Mesodermal cell (in vitro differentiated cells): ENCODE data around the gene CTIF.
A peak's percentile ranks its signal among the peaks of the same experiment; 100 is the strongest.

Experiments
- H3K27ac ChIP-seq: 2 replicates; pipeline ENCODE4 v1.7.0; 2013; ENCODE audit warnings: mild to moderate bottlenecking, low read depth, low read length, moderate library complexity; ENCODE audit not compliant: severe bottlenecking
- H3K36me3 ChIP-seq: 2 replicates; pipeline ENCODE4 v1.7.1; 2013; ENCODE audit warnings: mild to moderate bottlenecking, low read length, moderate library complexity; ENCODE audit not compliant: control insufficient read depth, insufficient read depth
- H3K4me1 ChIP-seq: one replicate; pipeline ENCODE4 v1.7.1; 2013; ENCODE audit warnings: mild to moderate bottlenecking, low read length; ENCODE audit not compliant: insufficient read depth, control insufficient read depth, poor library complexity, severe bottlenecking
- H3K4me3 ChIP-seq: 2 replicates; pipeline ENCODE4 v1.7.0; 2013; ENCODE audit warnings: low read length, control low read depth, mild to moderate bottlenecking; ENCODE audit not compliant: insufficient read depth, poor library complexity, severe bottlenecking; ENCODE audit errors: extremely low read depth
- H3K9me3 ChIP-seq: 2 replicates; pipeline ENCODE4 v1.7.1; 2013; ENCODE audit warnings: mild to moderate bottlenecking, low read length, moderate library complexity; ENCODE audit not compliant: control insufficient read depth
- WGBS, 2 experiments: methylation state at CpG; one replicate each; pipeline ENCODE4 v1.1.5; 2013; ENCODE audit warnings: missing lambda C conversion rate in 2 of 2; ENCODE audit not compliant: insufficient coverage in 2 of 2; 5-methylcytosine and 5-hydroxymethylcytosine counted together

CTIF gene

DNA sequence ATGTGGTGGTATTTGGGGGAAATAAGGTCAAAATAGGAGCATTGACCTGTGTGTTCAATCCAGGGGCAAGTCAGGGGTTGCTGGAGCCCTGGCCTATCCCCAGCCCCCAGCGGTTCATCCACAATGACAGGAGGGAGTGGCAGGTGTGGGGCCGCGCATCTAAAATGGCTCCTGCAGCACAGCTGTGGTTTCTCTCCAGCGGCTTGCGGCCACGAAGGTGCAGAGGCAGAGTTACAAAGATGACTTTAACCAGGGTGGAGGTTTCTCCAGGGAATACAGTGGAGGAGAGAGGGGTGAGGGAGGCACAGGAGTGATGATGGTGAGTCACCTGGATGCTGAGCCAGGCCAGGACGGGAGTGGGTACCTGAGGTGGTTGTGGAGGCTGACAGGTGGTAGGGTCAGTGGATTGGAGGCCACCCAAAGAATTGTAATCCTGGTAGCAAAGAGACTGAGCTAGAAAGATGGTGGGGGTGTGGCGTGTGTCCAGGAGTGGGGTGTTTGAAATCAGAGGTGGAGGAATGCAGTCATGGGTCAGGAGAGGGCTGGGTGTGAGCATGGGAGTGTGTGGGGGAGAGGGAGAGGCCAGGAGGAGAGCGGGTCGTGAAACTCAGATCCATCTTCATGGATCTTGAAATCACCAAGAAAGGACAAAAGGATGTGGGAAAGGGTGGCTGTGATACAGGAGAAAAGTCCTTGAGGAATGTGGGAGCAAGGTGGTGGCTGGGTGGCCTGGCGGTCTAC is 83.2 kb downstream of the CTIF start:
- H3K36me3 ChIP-seq: peaks cover 26% of the 10 kb centered on the region
- no peak overlapping the region for H3K27ac ChIP-seq
- peaks cover 34% of the 10 kb centered on the region for H3K4me1 ChIP-seq
- no peaks in the 10 kb centered on the region for H3K9me3 ChIP-seq
- WGBS, 2 experiments: 83 to 96% methylated on average over 9 of the region's 11 CpGs
- no peak overlapping the region for H3K4me3 ChIP-seq

- Histone ChIP-seq H3K4me1 (peaks cover 39% of the 10 kb centered on the region), H3K36me3 (peaks cover 26% of the 10 kb centered on the region), H3K27ac (peak overlapping the region; percentile 33), H3K4me3 (no peak overlapping the region), H3K9me3 (no peaks in the 10 kb centered on the region)
- 81 to 88% methylated on average over 7 to 9 of the region's 13 CpGs for WGBS, 2 experiments
Measured at GRCh38 chr18:48622911-48623431, 84.1 kb downstream of the CTIF start.

GRCh38 chr18:48623468-48624235 is 84.8 kb downstream of the CTIF start:
- Histone ChIP-seq H3K4me3 (no peak overlapping the region), H3K9me3 (no peaks in the 10 kb centered on the region), H3K27ac (peak overlapping the region; percentile 33), H3K4me1 (peaks cover 37% of the 10 kb centered on the region), H3K36me3 (peaks cover 30% of the 10 kb centered on the region)
- 92 to 100% methylated on average over 1 to 2 of the region's 7 CpGs for WGBS, 2 experiments

- Histone ChIP-seq H3K4me1 (peaks cover 40% of the 10 kb centered on the region), H3K27ac (no peak overlapping the region), H3K36me3 (peaks cover 27% of the 10 kb centered on the region), H3K9me3 (no peaks in the 10 kb centered on the region), H3K4me3 (no peak overlapping the region)
- 100% methylated on average over 2 of the region's 4 CpGs for WGBS, 2 experiments
Measured at GRCh38 chr18:48624856-48625255, 86.0 kb downstream of the CTIF start.

GRCh38 chr18:48627216-48627615 is 88.4 kb downstream of the CTIF start:
- Histone ChIP-seq H3K27ac (no peak overlapping the region), H3K4me3 (no peak overlapping the region), H3K9me3 (no peaks in the 10 kb centered on the region), H3K4me1 (peaks cover 33% of the 10 kb centered on the region), H3K36me3 (peaks cover 30% of the 10 kb centered on the region)
- 90 to 94% methylated on average over 2 of the region's 3 CpGs for WGBS, 2 experiments

DNA sequence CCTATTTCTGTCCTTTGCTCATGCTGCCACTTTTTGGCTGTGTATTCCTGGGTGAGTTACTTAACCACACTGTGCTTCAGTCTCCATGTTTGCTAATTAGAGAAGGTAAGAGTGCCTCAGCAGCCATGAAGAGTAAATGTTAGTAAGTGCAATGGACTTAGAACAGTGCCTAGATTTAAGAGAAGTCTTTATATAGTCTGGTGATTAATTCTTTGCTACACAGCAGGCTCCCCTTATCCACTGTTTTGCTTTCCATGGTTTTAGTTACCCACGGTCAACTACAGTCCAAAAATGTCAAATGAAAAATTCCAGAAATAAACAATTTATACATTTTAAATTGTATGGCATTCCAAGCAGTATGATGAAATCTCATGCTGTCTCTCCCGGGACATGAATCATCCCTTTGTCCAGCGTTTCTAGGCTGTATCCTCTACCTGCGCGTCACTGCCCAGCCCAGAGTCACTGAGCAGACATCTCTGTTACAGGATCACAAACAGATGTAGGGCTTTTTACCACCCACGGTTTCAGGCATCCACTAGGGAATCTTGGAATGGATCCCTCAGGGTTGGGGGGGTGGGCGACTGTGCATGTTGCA is 91.0 kb downstream of the CTIF start:
- H3K4me1 ChIP-seq: peaks cover 20% of the 10 kb centered on the region
- peaks cover 45% of the 10 kb centered on the region for H3K36me3 ChIP-seq
- peak overlapping the region; percentile 57 for H3K27ac ChIP-seq
- 79 to 80% methylated on average over 4 to 5 of the region's 7 CpGs for WGBS, 2 experiments
- H3K4me3 ChIP-seq: no peak overlapping the region
- no peaks in the 10 kb centered on the region for H3K9me3 ChIP-seq

GRCh38 chr18:48631851-48632250 is 93.0 kb downstream of the CTIF start:
- Histone ChIP-seq H3K36me3 (peaks cover 33% of the 10 kb centered on the region), H3K9me3 (no peaks in the 10 kb centered on the region), H3K4me3 (no peak overlapping the region), H3K4me1 (peaks cover 20% of the 10 kb centered on the region), H3K27ac (no peak overlapping the region)
- WGBS, 2 experiments: 90 to 93% methylated on average over 2 to 4 of the region's 6 CpGs

DNA sequence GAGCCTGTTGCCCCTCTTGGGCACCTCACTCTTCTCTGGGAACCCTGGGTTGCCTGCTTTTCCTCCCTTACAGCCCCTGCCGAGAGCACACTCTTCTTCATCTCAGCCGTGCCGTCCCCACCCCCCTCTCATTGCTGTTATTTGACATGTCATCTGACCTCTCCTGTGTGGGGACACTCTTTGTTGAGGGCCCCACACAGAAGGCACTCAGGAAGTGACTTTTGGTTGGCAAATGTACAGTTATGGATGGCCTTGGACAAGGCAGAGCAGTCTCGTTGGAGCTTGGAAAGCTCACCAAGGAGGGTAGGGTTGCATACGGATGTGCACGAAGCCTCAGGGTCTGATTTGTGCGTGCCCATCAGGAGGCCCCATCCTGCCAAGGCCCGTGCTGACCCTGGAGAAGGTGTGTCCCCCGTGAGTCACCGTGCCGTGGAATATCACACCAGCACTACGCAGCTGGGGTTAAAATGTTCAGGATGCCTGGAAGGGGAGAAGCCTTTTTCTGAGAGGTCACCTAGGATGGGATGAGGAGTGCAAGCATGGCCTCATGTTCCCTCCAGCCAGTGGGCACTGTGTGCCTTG is 93.9 kb downstream of the CTIF start:
- H3K9me3 ChIP-seq: no peaks in the 10 kb centered on the region
- H3K4me3 ChIP-seq: no peak overlapping the region
- no peak overlapping the region for H3K27ac ChIP-seq
- WGBS, 2 experiments: 92 to 95% methylated on average over 7 to 12 of the region's 12 CpGs
- peaks cover 33% of the 10 kb centered on the region for H3K36me3 ChIP-seq
- H3K4me1 ChIP-seq: peaks cover 15% of the 10 kb centered on the region

DNA sequence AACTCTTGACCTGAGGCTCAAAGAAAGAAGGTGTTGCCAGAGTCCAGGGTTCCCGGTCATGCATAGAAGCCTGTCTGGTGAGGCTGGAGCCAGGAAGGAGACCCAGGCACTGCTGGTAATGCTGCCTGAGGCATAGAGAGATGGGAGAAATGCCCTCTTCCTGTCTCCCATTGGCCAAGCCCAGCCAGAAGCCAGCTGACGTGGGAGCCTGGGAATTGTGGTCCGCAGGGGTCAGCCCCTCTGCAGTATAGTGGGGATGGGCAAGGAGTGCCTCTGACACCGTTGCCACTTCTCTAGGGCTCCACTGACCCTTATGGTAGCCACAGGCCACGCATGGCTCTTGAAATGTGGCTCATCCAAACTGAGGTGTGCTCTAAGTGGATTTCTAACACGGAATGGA is 95.7 kb downstream of the CTIF start:
- Histone ChIP-seq H3K9me3 (no peaks in the 10 kb centered on the region), H3K4me3 (no peak overlapping the region), H3K27ac (no peak overlapping the region), H3K36me3 (peaks cover 26% of the 10 kb centered on the region), H3K4me1 (peaks cover 13% of the 10 kb centered on the region)
- 87 to 97% methylated on average over 3 to 4 of the region's 6 CpGs for WGBS, 2 experiments

DNA sequence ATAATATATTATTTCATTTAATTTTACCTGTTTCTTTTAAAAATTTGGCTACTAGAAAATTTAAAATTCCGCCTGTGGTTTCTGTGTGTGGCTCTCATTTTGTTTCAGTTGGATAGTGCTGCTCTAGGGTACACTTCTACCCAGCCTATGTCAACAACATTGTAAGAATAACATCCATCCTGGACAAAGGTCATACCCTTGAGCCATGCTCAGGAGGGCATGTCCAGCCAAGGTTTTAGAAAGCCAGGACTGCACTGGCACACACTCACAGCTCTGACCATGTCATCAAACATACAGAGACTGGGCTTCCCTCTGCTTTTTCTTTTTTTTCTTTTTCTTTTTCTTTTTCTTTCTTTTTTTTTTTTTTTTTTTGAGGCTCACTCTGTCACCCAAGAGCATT is 96.1 kb downstream of the CTIF start:
- no CpG with 5 or more reads among the region's 1 CpG for WGBS, 2 experiments
- peaks cover 26% of the 10 kb centered on the region for H3K36me3 ChIP-seq
- no peaks in the 10 kb centered on the region for H3K9me3 ChIP-seq
- no peak overlapping the region for H3K4me3 ChIP-seq
- H3K27ac ChIP-seq: no peak overlapping the region
- peaks cover 8% of the 10 kb centered on the region for H3K4me1 ChIP-seq
